GM12878 (cell line): ENCODE measurements around the gene BARX2.

ENCODE experiments used
- ATF7 ChIP-seq: fragments of 450-650 bp; IDR thresholded peaks from 2 replicates; pipeline ENCODE4 v1.6.1; 2016; ENCODE audit warnings: low read depth, mild to moderate bottlenecking
- CTCF ChIP-seq, 3 experiments: IDR thresholded peaks in 2 of 3; conservative IDR thresholded peaks in 1 of 3; 2 replicates each; pipeline ENCODE4 v1.5.1; 2011; ENCODE audit warnings: low read depth in 3 of 3, low read length in 3 of 3, mild to moderate bottlenecking in 3 of 3, control low read depth in 2 of 3, moderate library complexity in 2 of 3, inconsistent platforms in 1 of 3, mixed read lengths in 1 of 3; ENCODE audit not compliant: control insufficient read depth in 2 of 3, insufficient read depth in 1 of 3; ENCODE audit errors: extremely low read depth in 1 of 3
- EP300 ChIP-seq, 2 experiments: fragments of 150-350 bp in 1 of 2; IDR thresholded peaks; 2 replicates each; pipeline ENCODE4 v1.6.1; 2011 to 2012; ENCODE audit warnings: low read depth in 2 of 2, low read length in 2 of 2, borderline replicate concordance in 1 of 2, improper control_type of control experiment in 1 of 2, inconsistent platforms in 1 of 2; ENCODE audit not compliant: control insufficient read depth in 1 of 2
- GATAD2B ChIP-seq: fragments of 450-650 bp; conservative IDR thresholded peaks from 2 replicates; pipeline ENCODE4 v1.6.1; 2017; ENCODE audit warnings: low read depth, mild to moderate bottlenecking, moderate library complexity
- IKZF1 ChIP-seq: fragments of 450-650 bp; conservative IDR thresholded peaks from 2 replicates; pipeline ENCODE4 v1.6.1; 2017; ENCODE audit warnings: antibody characterized with exemption, mild to moderate bottlenecking
- JUND ChIP-seq: IDR thresholded peaks from 2 replicates; pipeline ENCODE4 v1.6.1; 2012; ENCODE audit warnings: low read depth, mild to moderate bottlenecking, low read length, improper control_type of control experiment, moderate library complexity
- KLF5 ChIP-seq: fragments of 450-650 bp; IDR thresholded peaks from 2 replicates; pipeline ENCODE4 v1.6.1; 2014; ENCODE audit warnings: mild to moderate bottlenecking; ENCODE audit not compliant: partially characterized antibody
- NR2C2 ChIP-seq: IDR thresholded peaks from 2 replicates; pipeline ENCODE4 v1.6.1; 2011; ENCODE audit warnings: borderline replicate concordance, low read depth; ENCODE audit not compliant: control insufficient read depth, insufficient read length
- POLR2A ChIP-seq: IDR thresholded peaks from 2 replicates; pipeline ENCODE4 v1.6.1; 2011; ENCODE audit warnings: low read depth, mild to moderate bottlenecking, low read length
- TAF1 ChIP-seq: IDR thresholded peaks from 2 replicates; pipeline ENCODE4 v1.6.1; 2011; ENCODE audit warnings: mild to moderate bottlenecking, low read depth, low read length, borderline replicate concordance
- TCF12 ChIP-seq: IDR thresholded peaks from 2 replicates; pipeline ENCODE4 v1.6.1; 2011; ENCODE audit warnings: low read depth, mild to moderate bottlenecking, low read length

- no peak for TF ChIP-seq JUND
- TF ChIP-seq IKZF1 = no peak
- TF ChIP-seq TAF1 = no peak
- TF ChIP-seq POLR2A = no peak
- TF ChIP-seq ATF7 = no peak
- no peak for TF ChIP-seq CTCF (IDR thresholded peaks at IDR 0.05 in 2 of 3, conservative IDR thresholded peaks at IDR 0.05 in 1 of 3; ENCODE audit: control insufficient read depth in 2 of 3, extremely low read depth in 1 of 3, insufficient read depth in 1 of 3, low read depth in 3 of 3, low read length in 3 of 3)
- no peak for TF ChIP-seq TCF12
- no peak for TF ChIP-seq GATAD2B
- no peak for TF ChIP-seq EP300 (IDR thresholded peaks at IDR 0.05; ENCODE audit: borderline replicate concordance in 1 of 2, control insufficient read depth in 1 of 2, low read depth in 2 of 2, low read length in 2 of 2)
- TF ChIP-seq KLF5 = no peak
- no peak for TF ChIP-seq NR2C2
These were observed 1.2 kb downstream of the BARX2 start for GRCh38 chr11:129376658-129377341.
